DOHH2 (cell line): ENCODE data around the gene MYH2.
"Not testable (repeated sequence)": the region's sequence is repeated elsewhere in the genome, so short reads cannot be mapped to it uniquely, and the experiment has no call there.

ENCODE experiments used
- H3F3A ChIP-seq: fragments of 200-600 bp; sonication (generic), shearing (Covaris generic); 2 replicates; pipeline ENCODE4 v1.6.0; 2016; ENCODE audit warnings: antibody characterized with exemption, mild to moderate bottlenecking; ENCODE audit not compliant: control insufficient read depth, insufficient read depth
- H3K27ac ChIP-seq: fragments of 200-600 bp; sonication (generic); 2 replicates; pipeline ENCODE4 v1.5.1; 2014; ENCODE audit warnings: low read depth, mild to moderate bottlenecking, low read length, moderate library complexity
- H3K27me3 ChIP-seq: fragments of 200-600 bp; sonication (generic); 2 replicates; pipeline ENCODE4 v1.6.1; 2014; ENCODE audit warnings: mild to moderate bottlenecking, low read length, mixed read lengths; ENCODE audit not compliant: control insufficient read depth
- H3K36me3 ChIP-seq: fragments of 200-600 bp; sonication (generic); 2 replicates; pipeline ENCODE4 v1.6.1; 2014; ENCODE audit warnings: mild to moderate bottlenecking, low read length, moderate library complexity, mixed read lengths; ENCODE audit not compliant: control insufficient read depth
- H3K4me1 ChIP-seq: fragments of 200-600 bp; sonication (generic); 2 replicates; pipeline ENCODE4 v1.6.1; 2014; ENCODE audit warnings: mild to moderate bottlenecking, low read length, mixed read lengths; ENCODE audit not compliant: control insufficient read depth
- H3K4me2 ChIP-seq: fragments of 200-600 bp; sonication (generic); 2 replicates; pipeline ENCODE4 v1.6.0; 2014; ENCODE audit warnings: mild to moderate bottlenecking, low read length, moderate library complexity
- H3K4me3 ChIP-seq: fragments of 200-600 bp; sonication (generic); 2 replicates; pipeline ENCODE4 v1.5.1; 2014; ENCODE audit warnings: mild to moderate bottlenecking, low read length, mixed read lengths
- H3K79me2 ChIP-seq: fragments of 200-600 bp; sonication (generic); 2 replicates; pipeline ENCODE4 v1.6.1; 2014; ENCODE audit warnings: mild to moderate bottlenecking, low read length, mixed read lengths; ENCODE audit not compliant: control insufficient read depth
- H3K9me2 ChIP-seq: fragments of 200-600 bp; sonication (generic); replicated peaks from 2 replicates; pipeline ENCODE4 v1.6.1; 2014; ENCODE audit warnings: mild to moderate bottlenecking, low read length, mixed read lengths; ENCODE audit not compliant: control insufficient read depth
- H3K9me3 ChIP-seq: fragments of 200-600 bp; sonication (generic); 2 replicates; pipeline ENCODE4 v1.6.1; 2014; ENCODE audit warnings: antibody characterized with exemption, low read length, mixed read lengths; ENCODE audit not compliant: control insufficient read depth, insufficient read depth
- H4K20me1 ChIP-seq: fragments of 200-600 bp; sonication (generic); 2 replicates; pipeline ENCODE4 v1.6.0; 2014; ENCODE audit warnings: low read depth, mild to moderate bottlenecking, antibody characterized with exemption, low read length, moderate library complexity; ENCODE audit not compliant: control insufficient read depth, insufficient read depth
- EZH2phosphoT487 ChIP-seq: fragments of 200-600 bp; sonication (generic); IDR thresholded peaks from 2 replicates; pipeline ENCODE4 v1.6.1; 2017; ENCODE audit warnings: borderline replicate concordance, mild to moderate bottlenecking, antibody characterized with exemption, low read length, moderate library complexity, mixed read lengths
- TF ChIP-seq, protein P1 (sequence below): fragments of 200-600 bp; sonication (generic); IDR thresholded peaks from one replicate; pipeline ENCODE4 v1.5.1; 2014; ENCODE audit warnings: antibody characterized with exemption, mild to moderate bottlenecking, low read depth, low read length; ENCODE audit not compliant: poor library complexity, severe bottlenecking

The MYH2 gene

DNA sequence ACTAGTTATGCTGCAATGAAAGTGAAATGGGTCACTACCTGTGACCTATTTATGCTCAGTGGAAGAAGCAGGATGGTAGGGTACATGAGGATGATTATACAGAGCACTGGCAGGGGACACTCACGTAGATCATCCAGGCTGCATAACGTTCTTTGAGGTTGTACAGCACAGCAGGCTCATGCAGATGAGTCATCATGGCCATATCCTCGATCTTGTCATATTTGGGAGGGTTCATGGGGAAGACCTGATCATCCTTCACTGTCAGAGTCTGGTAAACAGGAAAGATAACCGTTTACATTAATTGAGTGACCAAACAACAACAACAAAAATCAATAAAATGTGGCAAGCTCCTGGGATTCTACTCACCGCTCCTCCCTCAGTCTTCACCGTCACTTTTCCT is 2.1 kb downstream of the MYH2 start:
- Histone ChIP-seq H4K20me1 (no peaks in the 10 kb centered on the region), H3K9me3 (no peaks in the 10 kb centered on the region), H3K4me3 (no peak overlapping the region), H3K4me1 (no peaks in the 10 kb centered on the region), H3K9me2 (no peaks in the 10 kb centered on the region), H3K36me3 (no peaks in the 10 kb centered on the region), H3F3A (no peaks in the 10 kb centered on the region), H3K27ac (no peak overlapping the region), H3K79me2 (no peaks in the 10 kb centered on the region), H3K4me2 (no peak overlapping the region), H3K27me3 (no peaks in the 10 kb centered on the region)
- no peak for TF ChIP-seq EZH2phosphoT487
- TF ChIP-seq, protein P1, sequence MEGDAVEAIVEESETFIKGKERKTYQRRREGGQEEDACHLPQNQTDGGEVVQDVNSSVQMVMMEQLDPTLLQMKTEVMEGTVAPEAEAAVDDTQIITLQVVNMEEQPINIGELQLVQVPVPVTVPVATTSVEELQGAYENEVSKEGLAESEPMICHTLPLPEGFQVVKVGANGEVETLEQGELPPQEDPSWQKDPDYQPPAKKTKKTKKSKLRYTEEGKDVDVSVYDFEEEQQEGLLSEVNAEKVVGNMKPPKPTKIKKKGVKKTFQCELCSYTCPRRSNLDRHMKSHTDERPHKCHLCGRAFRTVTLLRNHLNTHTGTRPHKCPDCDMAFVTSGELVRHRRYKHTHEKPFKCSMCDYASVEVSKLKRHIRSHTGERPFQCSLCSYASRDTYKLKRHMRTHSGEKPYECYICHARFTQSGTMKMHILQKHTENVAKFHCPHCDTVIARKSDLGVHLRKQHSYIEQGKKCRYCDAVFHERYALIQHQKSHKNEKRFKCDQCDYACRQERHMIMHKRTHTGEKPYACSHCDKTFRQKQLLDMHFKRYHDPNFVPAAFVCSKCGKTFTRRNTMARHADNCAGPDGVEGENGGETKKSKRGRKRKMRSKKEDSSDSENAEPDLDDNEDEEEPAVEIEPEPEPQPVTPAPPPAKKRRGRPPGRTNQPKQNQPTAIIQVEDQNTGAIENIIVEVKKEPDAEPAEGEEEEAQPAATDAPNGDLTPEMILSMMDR, result no peak

DNA sequence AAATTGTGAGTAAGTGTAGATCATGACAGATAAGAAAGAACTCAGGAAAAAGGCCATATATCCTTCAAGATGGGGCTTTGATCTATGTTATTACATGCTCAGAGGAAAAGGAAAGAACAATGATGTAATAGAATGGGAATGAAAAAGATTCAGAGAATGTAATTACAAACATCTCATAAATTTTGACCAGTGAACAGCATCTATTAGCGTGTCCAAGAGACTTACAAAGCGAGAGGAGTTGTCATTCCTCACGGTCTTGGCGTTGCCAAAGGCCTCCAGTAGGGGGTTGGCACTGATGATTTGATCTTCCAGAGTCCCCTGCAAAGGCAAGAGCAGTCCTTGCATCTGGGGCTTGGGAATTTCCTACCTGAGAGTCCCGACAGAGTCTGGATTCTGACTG is 6.0 kb downstream of the MYH2 start:
- not testable (repeated sequence) for H3K27ac ChIP-seq, H3K9me3 ChIP-seq, H3K9me2 ChIP-seq, H3K4me3 ChIP-seq, H4K20me1 ChIP-seq, H3F3A ChIP-seq, H3K4me1 ChIP-seq, H3K27me3 ChIP-seq, H3K36me3 ChIP-seq, H3K79me2 ChIP-seq, H3K4me2 ChIP-seq

DNA sequence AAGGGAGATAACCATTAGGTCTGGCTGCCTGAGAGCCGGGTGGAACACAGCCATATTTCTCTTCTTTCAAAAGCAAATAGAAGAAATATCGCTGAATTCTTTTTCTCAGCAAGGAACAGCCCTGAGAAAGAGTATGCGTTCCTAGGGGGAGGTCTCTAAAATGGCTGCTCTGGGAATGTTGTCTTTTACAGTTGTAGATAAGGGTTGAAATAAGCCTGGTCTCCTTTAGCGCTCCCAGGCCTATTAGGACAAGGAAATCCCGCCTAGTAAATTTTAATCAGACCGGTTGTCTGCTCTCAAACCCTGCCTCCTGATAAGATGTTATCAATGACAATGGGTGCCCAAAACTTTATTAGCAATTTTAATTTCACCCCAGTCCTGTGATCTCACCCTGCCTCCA is 8.3 kb downstream of the MYH2 start:
- H3K27ac ChIP-seq, H3K36me3 ChIP-seq, H3K4me2 ChIP-seq, H3K9me2 ChIP-seq, H3K4me3 ChIP-seq, H3K4me1 ChIP-seq, H4K20me1 ChIP-seq, H3F3A ChIP-seq, H3K79me2 ChIP-seq, H3K9me3 ChIP-seq, H3K27me3 ChIP-seq: not testable (repeated sequence)

DNA sequence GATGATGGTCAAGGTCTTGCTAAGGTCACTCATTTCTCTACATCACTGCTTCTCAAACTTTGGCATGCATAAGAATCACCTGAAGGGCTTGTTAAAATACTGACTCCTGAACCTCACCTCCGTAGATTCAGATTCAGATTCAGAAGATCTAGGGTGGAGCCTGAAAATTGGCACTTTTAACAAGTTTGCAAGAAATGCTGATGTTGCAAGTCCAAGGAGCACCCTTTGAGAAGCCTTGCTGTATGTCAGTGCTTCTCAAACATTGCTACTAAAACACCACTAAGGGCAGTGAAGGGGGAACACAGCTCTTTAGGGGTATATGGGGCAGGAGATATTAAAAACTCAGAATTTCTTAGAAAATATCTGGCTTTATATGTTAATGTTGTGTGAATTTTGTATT is 17.4 kb downstream of the MYH2 start:
- H3K4me1 ChIP-seq, result no peaks in the 10 kb centered on the region
- H4K20me1 ChIP-seq, result no peaks in the 10 kb centered on the region
- no peaks in the 10 kb centered on the region for H3F3A ChIP-seq
- H3K9me2 ChIP-seq, result no peaks in the 10 kb centered on the region
- H3K27me3 ChIP-seq, result no peaks in the 10 kb centered on the region
- no peaks in the 10 kb centered on the region for H3K79me2 ChIP-seq
- no peaks in the 10 kb centered on the region for H3K9me3 ChIP-seq
- no peak overlapping the region for H3K4me3 ChIP-seq
- TF ChIP-seq, protein P1, result no peak
- no peak for TF ChIP-seq EZH2phosphoT487
- no peak overlapping the region for H3K4me2 ChIP-seq
- no peak overlapping the region for H3K27ac ChIP-seq
- no peaks in the 10 kb centered on the region for H3K36me3 ChIP-seq

DNA sequence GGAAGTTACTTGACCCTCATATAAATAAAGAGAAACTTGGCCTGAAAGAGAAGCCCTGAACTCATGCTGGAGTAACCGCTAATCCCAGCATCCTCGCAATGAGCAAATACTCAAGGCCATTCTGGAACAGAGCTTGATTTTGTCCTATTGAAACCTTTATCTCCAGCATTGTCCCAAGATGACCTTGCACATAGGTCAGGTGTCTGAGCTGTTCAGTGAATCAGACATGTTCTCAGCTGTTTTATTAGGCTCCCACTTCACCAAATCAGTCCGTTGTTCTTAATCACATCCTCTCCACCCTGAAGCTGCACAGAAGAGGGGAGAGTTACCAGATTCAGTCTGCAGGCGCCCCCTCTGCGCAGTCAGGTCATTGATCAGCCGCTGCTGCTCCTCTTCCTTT is 22.0 kb downstream of the MYH2 start:
- H3K9me3 ChIP-seq, result no peaks in the 10 kb centered on the region
- no peaks in the 10 kb centered on the region for H3K27me3 ChIP-seq

More for the DNA sequence above, 22.0 kb downstream of the MYH2 start:
- H3K4me1 ChIP-seq, result no peaks in the 10 kb centered on the region
- no peak overlapping the region for H3K4me2 ChIP-seq
- no peak overlapping the region for H3K27ac ChIP-seq
- no peak for TF ChIP-seq EZH2phosphoT487
- TF ChIP-seq, protein P1, result no peak
- no peaks in the 10 kb centered on the region for H3F3A ChIP-seq
- no peaks in the 10 kb centered on the region for H3K9me2 ChIP-seq
- H3K36me3 ChIP-seq, result no peaks in the 10 kb centered on the region
- H3K79me2 ChIP-seq, result no peaks in the 10 kb centered on the region
- no peak overlapping the region for H3K4me3 ChIP-seq
- no peaks in the 10 kb centered on the region for H4K20me1 ChIP-seq
